Activated T-helper 9 cell treated with anti-CD3 and anti-CD28 coated beads, Interleukin-2, amount 50 U/mL, for 16 hours (primary cell): Measurements from ENCODE around the gene TPTE2.
A peak's percentile ranks its signal among the peaks of the same experiment; 100 is the strongest.
"Not testable (repeated sequence)": the region's sequence is repeated elsewhere in the genome, so short reads cannot be mapped to it uniquely, and the experiment has no call there.

Experiments used
- DNase-seq: peaks from one replicate; pipeline ENCODE4 v3.0.0-alpha.2; 2020; ENCODE audit warnings: low read depth

TPTE2 gene

GRCh38 chr13:19561127-19561582 is at the start of gene TPTE2:
Gene TPTE2, minus strand, starts transcription at chr13:19561532. Its CDS starts 58,298 bp downstream, at chr13:19503234.
- not testable (repeated sequence) for DNase-seq

DNA sequence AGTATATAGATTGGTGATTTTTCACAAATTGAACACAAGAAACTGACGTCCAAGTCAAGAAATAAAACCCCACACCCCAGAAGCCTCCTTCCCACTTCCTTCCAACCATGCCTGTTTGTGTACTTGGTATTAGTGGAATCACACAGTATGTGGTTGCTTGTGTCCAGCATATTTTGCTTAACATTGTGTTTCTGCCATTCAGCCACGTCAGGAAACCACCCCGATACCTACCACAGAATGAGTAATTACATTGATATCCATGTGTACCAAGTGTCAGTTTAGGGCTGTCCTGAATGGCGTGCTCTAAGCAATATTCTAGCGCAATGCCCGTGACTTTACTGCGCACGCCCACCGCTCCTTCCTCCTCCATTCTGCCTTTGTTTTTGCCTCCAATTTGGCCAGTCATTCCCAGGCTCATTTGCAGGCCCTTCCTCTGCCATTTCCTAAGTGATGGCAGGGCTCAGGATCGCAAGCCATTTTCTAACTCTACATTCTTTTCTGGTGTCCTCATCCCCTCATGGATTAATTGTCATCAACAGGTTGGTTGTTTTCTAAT is 46.3 kb upstream of the TPTE2 start:
- DNase-seq = no peak

GRCh38 chr13:19606737-19607136 is 45.4 kb upstream of the TPTE2 start:
- DNase-seq = no peak

GRCh38 chr13:19606152-19606551 is 44.8 kb upstream of the TPTE2 start:
- DNase-seq = no peak

GRCh38 chr13:19605161-19605955 is 44.0 kb upstream of the TPTE2 start:
- no peak for DNase-seq

- DNase-seq = no peak
These were observed 43.0 kb upstream of the TPTE2 start for GRCh38 chr13:19604306-19604705.

GRCh38 chr13:19601749-19602725 is 40.7 kb upstream of the TPTE2 start:
- peak; percentile 12 for DNase-seq

DNA sequence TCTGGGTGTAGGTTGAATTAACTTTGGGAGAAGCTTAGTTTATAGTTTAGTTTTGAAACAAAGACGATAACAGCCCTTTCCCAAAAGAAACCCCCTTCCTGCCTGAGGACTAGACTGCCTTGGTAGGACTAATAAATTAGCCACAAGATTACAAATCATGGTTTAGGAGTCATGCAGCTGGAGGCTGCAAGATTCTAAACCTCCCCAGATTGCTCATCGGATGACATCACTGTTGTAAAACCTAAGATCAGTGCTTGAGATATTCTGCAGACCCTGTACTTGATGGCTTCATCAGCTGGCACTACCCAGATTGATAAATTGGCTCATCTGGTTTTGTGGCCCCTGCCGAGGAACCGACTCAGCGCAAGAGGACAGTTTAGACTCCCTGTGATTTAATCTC is 36.2 kb upstream of the TPTE2 start:
- no peak for DNase-seq

- no peak for DNase-seq
These were observed 35.6 kb upstream of the TPTE2 start for GRCh38 chr13:19596960-19597361.

- DNase-seq = no peak
These were observed 34.8 kb upstream of the TPTE2 start for GRCh38 chr13:19596086-19596485.

DNA sequence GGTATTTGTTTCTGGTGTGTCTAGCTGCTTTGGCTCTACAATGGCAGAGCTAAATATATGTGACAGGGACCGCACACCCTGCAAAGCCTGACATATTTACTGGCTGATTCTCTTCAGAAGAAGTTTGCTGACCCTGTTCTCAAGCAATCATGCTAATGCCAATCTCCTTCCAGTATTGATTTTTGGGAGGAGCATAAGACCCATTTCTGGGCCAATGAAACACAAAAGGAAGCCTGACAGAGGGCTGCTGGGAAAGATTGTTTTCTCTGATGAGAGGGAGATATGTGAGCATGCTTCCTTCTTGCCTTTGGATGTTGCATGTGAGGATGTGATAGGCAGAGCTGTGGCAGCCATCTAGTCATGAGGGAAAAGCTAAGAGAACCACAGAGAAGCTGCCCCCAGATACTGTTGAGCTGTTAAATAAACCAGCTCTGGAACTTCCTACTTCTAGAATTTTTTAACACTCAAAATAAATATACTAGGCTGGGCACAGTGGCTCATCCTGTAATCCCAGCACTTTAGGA is 31.4 kb upstream of the TPTE2 start:
- DNase-seq = no peak

DNA sequence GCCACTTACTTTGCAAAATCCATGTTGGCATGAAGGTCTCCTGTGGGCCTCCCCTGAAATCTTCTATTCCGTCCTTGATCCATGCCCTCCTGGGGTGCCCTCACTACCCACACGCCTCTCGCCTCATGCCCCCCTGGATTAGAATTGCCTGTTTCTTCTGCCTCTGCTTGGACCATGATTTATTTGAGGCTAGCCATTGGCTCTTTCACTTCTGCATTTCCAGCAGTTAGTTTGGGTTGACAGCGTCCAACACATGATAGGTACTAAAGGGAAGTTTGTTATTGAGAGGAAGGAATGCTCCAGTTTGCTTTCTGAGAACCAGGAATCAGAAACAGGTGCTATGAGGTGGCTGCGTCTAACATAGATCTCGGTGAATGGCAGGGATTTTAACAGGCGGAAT is 30.5 kb upstream of the TPTE2 start:
- DNase-seq = no peak

DNA sequence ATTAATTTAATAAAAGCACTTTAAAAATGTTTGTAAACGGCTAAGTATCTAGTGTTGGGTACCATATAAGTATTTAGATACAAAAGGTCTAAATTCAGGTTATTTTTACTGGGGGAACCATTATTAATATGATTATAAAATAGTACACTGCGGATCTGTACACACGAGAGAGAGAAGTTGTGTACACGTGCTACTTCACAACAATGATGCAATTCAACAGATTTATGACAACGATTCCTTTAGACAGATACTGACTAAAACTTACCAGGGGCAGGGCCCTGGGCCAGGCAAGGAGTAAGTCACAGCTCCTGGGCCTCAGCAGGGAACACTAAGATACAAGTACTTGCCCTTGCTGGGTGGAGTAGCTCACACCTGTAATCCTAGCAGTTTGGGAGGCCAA is 29.1 kb upstream of the TPTE2 start:
- DNase-seq = no peak

DNA sequence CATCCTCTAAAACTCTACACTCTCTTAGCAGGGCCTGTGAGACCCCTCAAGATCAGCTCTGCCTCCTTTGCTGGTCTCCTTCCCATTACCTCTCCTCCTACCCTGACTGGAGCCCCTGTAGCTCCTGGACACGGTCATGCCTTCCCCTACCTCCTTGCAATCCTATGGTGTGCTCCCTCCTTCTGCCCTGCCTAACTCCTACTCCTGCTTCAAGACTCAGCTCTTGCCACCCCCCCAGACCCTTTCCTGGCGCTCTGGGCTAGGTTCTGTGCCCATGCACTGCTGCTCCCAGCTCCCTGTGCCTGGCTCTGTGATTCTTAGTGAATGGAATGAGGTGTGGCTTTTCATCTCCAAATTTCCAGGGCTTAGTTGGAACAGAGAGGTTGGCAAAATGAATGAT is 28.0 kb upstream of the TPTE2 start:
- DNase-seq = no peak

DNA sequence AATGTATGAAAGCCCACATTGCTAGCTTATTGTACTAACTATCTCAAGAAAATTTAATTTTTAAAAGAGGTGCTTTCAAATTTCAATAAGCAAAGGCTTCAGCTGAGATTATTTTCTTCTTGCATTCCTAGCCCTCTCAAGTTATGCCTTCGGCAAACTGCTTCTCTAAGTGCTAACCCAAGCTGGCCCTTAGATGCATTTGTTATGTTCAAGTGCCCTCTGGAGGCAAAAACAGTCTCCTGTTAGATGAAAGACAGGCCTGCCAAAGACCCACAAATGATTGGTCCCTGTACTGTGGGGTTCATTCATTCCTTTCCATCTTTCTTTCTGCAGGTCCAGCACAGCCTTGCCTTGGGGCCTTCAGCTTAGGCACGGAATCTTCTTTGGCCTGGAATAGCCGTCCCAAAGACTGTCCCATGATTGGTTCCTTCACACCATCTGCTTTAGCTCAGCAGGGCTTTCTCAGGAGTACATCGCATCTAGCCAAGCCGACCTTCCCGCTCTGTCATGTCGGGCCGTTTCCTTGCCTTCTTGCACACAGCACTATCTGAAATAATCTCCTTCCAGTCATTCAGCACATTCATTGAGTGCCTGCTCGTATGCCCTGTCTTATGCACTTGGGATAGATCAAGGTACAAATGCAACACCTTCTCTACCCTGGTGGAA is 26.4 kb upstream of the TPTE2 start:
- DNase-seq = no peak

- DNase-seq = peak; percentile 68
These were observed 25.7 kb upstream of the TPTE2 start for GRCh38 chr13:19586904-19587634.

DNA sequence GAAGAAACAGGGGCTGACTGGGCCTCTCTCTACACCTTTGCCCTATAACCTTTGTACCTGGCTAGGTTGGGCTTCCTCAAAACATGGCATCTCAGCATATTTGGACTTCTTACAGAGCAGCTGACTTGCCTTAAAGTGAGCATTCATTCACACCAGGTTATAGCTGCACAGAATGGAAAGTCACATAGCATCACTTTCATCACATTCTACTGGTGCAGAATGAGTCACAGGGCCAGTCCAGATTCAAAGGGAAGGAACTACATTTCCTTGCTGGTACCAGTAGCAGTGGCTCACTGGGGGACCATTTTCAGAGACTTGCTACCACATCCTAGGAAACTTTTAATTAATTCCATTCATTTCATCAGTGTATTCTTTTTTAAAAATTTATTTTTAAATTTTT is 20.3 kb upstream of the TPTE2 start:
- no peak for DNase-seq

- DNase-seq = no peak
These were observed 13.9 kb upstream of the TPTE2 start for GRCh38 chr13:19575230-19575629.

DNA sequence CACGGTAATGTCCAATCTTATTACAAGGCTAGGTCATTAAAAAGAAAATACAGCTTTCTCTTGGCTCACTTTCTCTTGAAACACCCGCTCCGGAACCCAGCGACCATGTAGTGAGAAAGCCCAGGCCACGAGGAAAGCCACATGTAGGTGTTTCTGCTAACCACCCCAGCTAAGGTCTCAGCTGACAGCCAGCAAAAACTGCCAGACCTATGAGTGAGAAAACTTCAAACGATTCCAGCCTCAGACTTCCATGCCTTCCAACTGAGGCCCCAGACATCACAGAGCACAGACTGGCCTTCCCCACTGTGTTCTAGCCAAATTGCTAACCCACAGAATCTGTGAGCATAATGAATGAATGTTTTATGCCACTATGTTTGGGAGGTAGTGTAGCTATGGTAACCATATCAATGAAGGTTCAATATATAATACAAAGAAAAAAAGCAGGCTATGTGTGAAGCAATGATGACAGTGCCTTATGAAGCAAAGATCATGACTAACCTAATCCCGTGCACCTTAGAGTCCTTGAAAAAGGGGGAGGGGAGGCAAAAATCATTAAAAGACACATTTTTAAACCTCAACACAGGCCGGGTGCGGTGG is 11.9 kb upstream of the TPTE2 start:
- DNase-seq = no peak

DNA sequence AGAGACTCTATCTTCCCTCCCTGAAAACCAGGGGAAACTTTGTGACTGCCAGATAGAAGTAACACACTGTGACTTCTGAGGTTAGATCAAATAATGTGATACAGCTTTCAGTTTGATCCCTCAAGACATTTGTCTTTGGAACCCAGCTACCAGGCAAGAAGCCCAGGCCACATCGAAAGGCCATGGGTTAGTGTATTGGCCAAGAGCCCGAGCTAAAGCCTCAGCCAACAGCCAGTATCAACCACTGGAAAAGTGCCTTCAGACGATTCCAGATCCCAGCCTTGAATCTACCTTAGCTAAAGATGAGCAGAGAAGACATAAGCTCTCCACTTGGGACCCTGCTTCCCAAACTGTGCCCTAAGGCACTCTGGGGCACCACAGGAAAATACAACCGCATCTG is 10.9 kb upstream of the TPTE2 start:
- DNase-seq = no peak
